Lower leg skin (tissue), 4 donors: Measurements from ENCODE around the gene RALGAPA2. TPM values are rescaled to one million over a fixed set of nuclear protein-coding genes. Genes with fewer than 3 reads are reported as not detected.

Experiments
- DNase-seq, 2 donors: peaks; one replicate each; pipeline ENCODE4 v3.0.0-alpha.2; 2019; ENCODE audit warnings: low spot score in 2 of 2
- H3K4me3 ChIP-seq: fragments of 200-600 bp; sonication (generic); 2 replicates; pipeline ENCODE4 v1.5.1; 2017; ENCODE audit warnings: mild to moderate bottlenecking, low read depth; ENCODE audit not compliant: poor library complexity, severe bottlenecking
- POLR2A ChIP-seq, 2 donors: fragments of 450-650 bp; IDR thresholded peaks; one replicate each; pipeline ENCODE4 v1.6.1; 2016 to 2017; ENCODE audit warnings: antibody characterized with exemption in 2 of 2, mild to moderate bottlenecking in 1 of 2, moderate library complexity in 1 of 2
- WGBS, 2 donors: methylation state at CpG; one replicate each; pipeline ENCODE4 v1.1.5; 2018; 5-methylcytosine and 5-hydroxymethylcytosine counted together
- intact Hi-C: fragments of 100-400 bp; cut with DNase I; formaldehyde crosslinking; loops from one replicate; pipeline ENCODE4 v1.15.0; 2023; ENCODE audit warnings: low total_unique reads
- total RNA-seq, 4 donors: library from RNA; depleted of rRNA; stranded (reverse); fragments of >200 nt; gene quantifications; one replicate each; pipeline ENCODE4 v1.1.0, GENCODE V29; 2016
- TF ChIP-seq, protein P1 (sequence below), 3 donors: fragments of 450-650 bp; IDR thresholded peaks; one replicate each; pipeline ENCODE4 v1.5.1; 2016; ENCODE audit warnings: antibody characterized with exemption in 3 of 3, mild to moderate bottlenecking in 3 of 3, moderate library complexity in 2 of 3

Gene RALGAPA2
- total RNA-seq, 4 donors from 2014 or later: 56.1 to 78.8 (median 60.8) TPM

DNA sequence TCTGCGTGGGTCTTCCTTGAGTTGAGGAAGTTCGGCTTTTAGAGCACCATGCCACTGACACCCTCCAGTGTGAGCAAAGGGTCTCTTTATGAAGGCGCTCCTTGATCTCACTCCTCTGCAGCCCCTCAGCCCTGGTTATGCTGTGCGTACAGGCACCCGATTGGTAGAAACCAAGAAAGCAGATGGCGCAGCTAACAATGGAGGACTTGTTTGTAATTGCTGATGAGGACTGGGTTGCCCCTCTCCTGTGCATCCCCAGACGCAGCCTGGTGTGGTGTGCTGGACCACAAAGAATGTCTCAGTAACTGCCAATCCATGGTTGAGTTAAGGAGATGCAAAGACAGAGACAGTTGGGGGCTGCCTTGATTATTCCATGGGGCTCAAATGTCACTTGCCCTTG, 314.3 kb downstream of the RALGAPA2 start:
- no peak for TF ChIP-seq POLR2A (IDR thresholded peaks at IDR 0.05)
- TF ChIP-seq, protein P1, sequence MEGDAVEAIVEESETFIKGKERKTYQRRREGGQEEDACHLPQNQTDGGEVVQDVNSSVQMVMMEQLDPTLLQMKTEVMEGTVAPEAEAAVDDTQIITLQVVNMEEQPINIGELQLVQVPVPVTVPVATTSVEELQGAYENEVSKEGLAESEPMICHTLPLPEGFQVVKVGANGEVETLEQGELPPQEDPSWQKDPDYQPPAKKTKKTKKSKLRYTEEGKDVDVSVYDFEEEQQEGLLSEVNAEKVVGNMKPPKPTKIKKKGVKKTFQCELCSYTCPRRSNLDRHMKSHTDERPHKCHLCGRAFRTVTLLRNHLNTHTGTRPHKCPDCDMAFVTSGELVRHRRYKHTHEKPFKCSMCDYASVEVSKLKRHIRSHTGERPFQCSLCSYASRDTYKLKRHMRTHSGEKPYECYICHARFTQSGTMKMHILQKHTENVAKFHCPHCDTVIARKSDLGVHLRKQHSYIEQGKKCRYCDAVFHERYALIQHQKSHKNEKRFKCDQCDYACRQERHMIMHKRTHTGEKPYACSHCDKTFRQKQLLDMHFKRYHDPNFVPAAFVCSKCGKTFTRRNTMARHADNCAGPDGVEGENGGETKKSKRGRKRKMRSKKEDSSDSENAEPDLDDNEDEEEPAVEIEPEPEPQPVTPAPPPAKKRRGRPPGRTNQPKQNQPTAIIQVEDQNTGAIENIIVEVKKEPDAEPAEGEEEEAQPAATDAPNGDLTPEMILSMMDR (IDR thresholded peaks at IDR 0.05): no peak
- WGBS, 2 donors: 94 to 98% methylated on average over 7 of the region's 7 CpGs
- no peak overlapping the region for H3K4me3 ChIP-seq
- no peak for DNase-seq
- intact Hi-C loops: no loop called here

DNA sequence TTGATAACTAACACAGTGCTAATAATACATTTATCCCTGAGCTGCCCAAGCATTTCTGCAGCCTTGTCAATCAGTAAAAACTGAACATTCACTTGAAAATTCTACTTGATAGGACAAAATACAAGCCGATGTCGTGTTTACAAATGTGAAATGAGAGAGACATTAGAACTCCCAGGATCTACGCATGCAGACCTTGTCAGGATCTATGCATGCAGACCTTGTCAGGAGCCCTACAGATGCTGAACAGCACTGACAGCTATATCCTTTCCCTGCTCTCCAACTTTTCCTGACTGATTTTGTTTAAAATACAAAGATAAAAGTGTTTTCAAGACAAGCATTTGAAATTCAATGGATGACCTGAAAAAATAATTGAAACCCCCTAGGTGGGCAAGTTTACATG, 315.6 kb downstream of the RALGAPA2 start:
- intact Hi-C loops: no loop called here
- 91 to 95% methylated on average over 3 of the region's 3 CpGs for WGBS, 2 donors
- TF ChIP-seq, protein P1 (IDR thresholded peaks at IDR 0.05): no peak
- no peak for TF ChIP-seq POLR2A (IDR thresholded peaks at IDR 0.05)
- H3K4me3 ChIP-seq: no peak overlapping the region
- DNase-seq: no peak

DNA sequence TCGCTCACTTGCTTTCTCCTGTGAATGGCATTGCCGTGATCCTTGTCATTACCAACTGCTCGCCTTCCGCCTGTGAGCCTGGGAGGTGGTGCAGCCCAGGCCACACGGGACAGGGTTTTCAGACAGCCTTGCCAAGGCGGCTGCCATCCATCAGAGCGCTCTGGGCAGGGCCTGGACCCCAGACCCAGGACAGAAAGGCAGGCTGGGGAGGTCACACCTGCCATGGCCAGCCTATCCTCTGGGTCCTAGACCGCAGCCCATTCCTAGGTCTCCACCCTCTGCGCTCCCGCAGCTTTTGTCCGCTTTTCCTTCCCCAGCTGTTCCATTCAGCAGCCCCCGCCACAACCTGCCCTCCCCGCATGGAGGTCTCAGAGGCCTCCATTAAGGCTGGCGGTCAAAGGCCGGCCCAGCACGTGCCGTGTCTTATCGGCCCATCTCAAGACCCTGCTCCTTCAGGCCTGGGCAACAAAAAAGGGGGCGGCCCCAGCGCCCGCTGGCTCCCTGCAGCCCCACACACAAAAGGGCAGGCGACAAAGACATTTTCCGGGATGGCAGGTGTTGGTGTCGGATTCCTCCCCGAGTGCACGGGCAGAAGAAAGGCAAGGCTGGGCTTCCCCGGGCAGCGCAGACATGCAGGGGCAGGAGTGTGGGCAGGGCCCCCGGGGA, 316.4 kb downstream of the RALGAPA2 start:
- no peak for TF ChIP-seq POLR2A (IDR thresholded peaks at IDR 0.05)
- TF ChIP-seq, protein P1 (IDR thresholded peaks at IDR 0.05): no peak
- intact Hi-C loops: no loop called here
- DNase-seq: no peak
- no peak overlapping the region for H3K4me3 ChIP-seq
- WGBS, 2 donors: 84 to 89% methylated on average over 24 to 27 of the region's 29 CpGs

DNA sequence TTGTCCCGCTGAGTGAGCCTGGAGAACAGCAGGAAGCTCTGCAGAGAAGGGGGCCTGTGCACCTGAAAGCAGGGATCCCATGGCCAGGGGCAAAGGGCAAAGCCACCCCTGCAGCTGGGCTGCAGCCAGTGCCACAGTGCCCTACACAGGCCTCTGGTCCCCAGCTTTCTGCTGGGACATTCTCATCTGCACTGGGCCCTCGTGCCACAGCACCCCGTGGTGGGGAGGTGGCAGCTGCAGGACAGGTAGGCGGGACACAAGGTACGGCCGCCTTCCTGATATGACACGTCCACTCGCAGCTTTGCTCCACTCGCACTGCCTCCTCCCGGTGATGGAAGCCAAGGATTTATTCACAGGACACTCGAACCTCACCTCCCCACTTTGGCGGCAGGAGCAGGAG, 317.4 kb downstream of the RALGAPA2 start:
- TF ChIP-seq POLR2A (IDR thresholded peaks at IDR 0.05): no peak
- TF ChIP-seq, protein P1 (IDR thresholded peaks at IDR 0.05): no peak
- intact Hi-C loops: no loop called here
- no peak for DNase-seq
- no peak overlapping the region for H3K4me3 ChIP-seq
- whole genome bisulfite sequencing, 2 donors: 94 to 95% methylated on average over 12 of the region's 12 CpGs

DNA sequence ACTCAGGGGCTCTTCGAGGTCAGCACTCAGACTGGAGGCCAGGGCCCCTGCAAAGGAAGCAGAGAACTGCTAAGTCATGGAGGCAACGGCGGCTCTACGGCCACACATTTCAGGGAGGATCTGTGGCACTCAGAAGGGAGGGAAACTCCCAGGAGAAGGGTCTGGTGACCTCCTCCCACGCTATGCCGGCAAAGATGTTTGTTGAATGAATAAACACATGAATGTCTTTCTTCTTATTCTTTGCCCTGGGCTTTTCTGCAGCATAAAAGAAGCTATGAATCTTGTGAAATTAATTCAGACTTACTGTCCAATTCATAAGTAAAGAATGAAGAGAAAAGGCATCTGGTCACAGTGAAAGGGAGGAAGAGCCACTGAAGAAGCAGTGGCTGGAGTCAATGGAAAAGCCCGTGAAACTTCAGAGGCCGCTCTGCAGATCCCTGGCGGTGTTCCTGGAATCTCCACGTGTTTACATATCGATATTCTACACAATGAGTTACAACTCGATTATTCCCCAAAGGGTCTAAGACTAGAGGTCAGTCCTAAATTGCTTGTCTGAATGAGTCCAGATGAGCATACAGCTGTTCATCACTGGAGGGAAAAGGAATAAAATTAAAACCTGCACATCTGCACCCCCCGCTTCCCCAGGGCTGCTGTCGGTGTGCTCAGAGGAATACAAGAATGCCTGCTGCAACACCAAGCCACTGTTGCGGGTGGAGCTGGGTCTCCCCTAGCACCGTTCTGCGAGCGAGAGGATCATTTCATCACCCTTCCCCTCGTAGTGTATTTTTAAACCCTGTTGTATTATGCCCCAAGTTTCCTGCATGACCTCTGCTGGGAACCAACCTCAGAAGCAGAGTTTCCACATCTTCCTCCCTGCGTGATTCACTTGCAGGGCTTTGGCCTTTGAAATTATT, 319.0 kb downstream of the RALGAPA2 start:
- no peak overlapping the region for H3K4me3 ChIP-seq
- no peak for DNase-seq
- 73 to 86% methylated on average over 20 of the region's 20 CpGs for WGBS, 2 donors
- intact Hi-C loops: no loop called here
- no peak for TF ChIP-seq POLR2A (IDR thresholded peaks at IDR 0.05)
- TF ChIP-seq, protein P1 (IDR thresholded peaks at IDR 0.05): no peak
